Caco-2 (cell line): Measurements from ENCODE around the gene CMSS1. TPM values are rescaled to one million over a fixed set of nuclear protein-coding genes. Genes with fewer than 3 reads are reported as not detected.

ENCODE experiments used
- BruUV-seq: library from RNA; stranded (reverse); fragments of 400-500 nt; replicated peaks from 2 replicates; lab custom pipeline; 2021; lab: Mats Ljungman, UMichigan
- CTCF ChIA-PET: fragments of 300-600 bp; sonication (Branson Sonifier 250); formaldehyde crosslinking; loops from one replicate; lab custom pipeline; 2022; ENCODE audit warnings: antibody characterized with exemption; lab: Charles Lee
- POLR2A ChIA-PET: fragments of 300-600 bp; sonication (Branson Sonifier 250); formaldehyde crosslinking; loops from one replicate; lab custom pipeline; 2022; ENCODE audit warnings: antibody characterized with exemption; lab: Charles Lee
- DNase-seq, 2 experiments: peaks; one replicate each; pipeline versions ENCODE4 v3.0.0 to v3.0.0-alpha.2; 2020 to 2022
- H3K27me3 ChIP-seq: replicated peaks from 2 replicates; pipeline ENCODE4 v1.6.0; 2011; ENCODE audit warnings: low read length; ENCODE audit not compliant: control insufficient read depth, insufficient read depth
- H3K36me3 ChIP-seq: 2 replicates; pipeline ENCODE4 v1.5.1; 2011; ENCODE audit warnings: low read length; ENCODE audit not compliant: control insufficient read depth, insufficient read depth
- H3K4me1 ChIP-seq: fragments of 250-450 bp; sonication (Bioruptor Pico); 2 replicates; pipeline ENCODE4 v1.5.1; 2020; ENCODE audit warnings: mild to moderate bottlenecking
- H3K4me3 ChIP-seq: 2 replicates; pipeline ENCODE4 v1.5.1; 2011; ENCODE audit warnings: low read depth, mild to moderate bottlenecking, control low read depth, low read length
- H3K9me3 ChIP-seq: fragments of 250-450 bp; sonication (Bioruptor Pico); 2 replicates; pipeline ENCODE4 v1.5.1; 2020; ENCODE audit warnings: mild to moderate bottlenecking, moderate library complexity
- H3K27ac Mint-ChIP-seq: one replicate; pipeline ENCODE4 v1.8.0; 2022; ENCODE audit warnings: mixed read lengths; ENCODE audit not compliant: unreplicated experiment
- H3K27me3 Mint-ChIP-seq: one replicate; pipeline ENCODE4 v1.8.0; 2022; ENCODE audit warnings: mixed read lengths; ENCODE audit not compliant: insufficient read depth, unreplicated experiment
- H3K36me3 Mint-ChIP-seq: one replicate; pipeline ENCODE4 v1.8.0; 2022; ENCODE audit warnings: mild to moderate bottlenecking, mixed read lengths; ENCODE audit not compliant: insufficient read depth, unreplicated experiment
- H3K4me1 Mint-ChIP-seq: one replicate; pipeline ENCODE4 v1.8.0; 2022; ENCODE audit warnings: low read depth, mixed read lengths; ENCODE audit not compliant: unreplicated experiment
- H3K4me3 Mint-ChIP-seq: one replicate; pipeline ENCODE4 v1.8.0; 2022; ENCODE audit warnings: mild to moderate bottlenecking, moderate library complexity, mixed read lengths; ENCODE audit not compliant: unreplicated experiment
- H3K9me3 Mint-ChIP-seq: one replicate; pipeline ENCODE4 v1.8.0; 2022; ENCODE audit warnings: mixed read lengths; ENCODE audit not compliant: unreplicated experiment
- intact Hi-C: fragments of 100-400 bp; cut with micrococcal nuclease; formaldehyde crosslinking; loops from one replicate; pipeline ENCODE4 v1.10.0; 2022; ENCODE audit not compliant: unreplicated experiment
- total RNA-seq: library from RNA; stranded (reverse); gene quantifications from 2 replicates; pipeline ENCODE4 v1.2.3, GENCODE V29; 2022
- TF ChIP-seq, protein P1 (sequence below), 2 experiments: fragments of 200-600 bp in 1 of 2; IDR thresholded peaks; 1 replicate in 1 of 2; 2 replicates in 1 of 2; pipeline versions ENCODE4 v1.5.1 to v1.8.0; 2011 to 2022; ENCODE audit warnings: antibody characterized with exemption in 1 of 2, control low read depth in 1 of 2, inconsistent platforms in 1 of 2, low read depth in 1 of 2, low read length in 1 of 2, mild to moderate bottlenecking in 1 of 2, moderate library complexity in 1 of 2; ENCODE audit not compliant: insufficient read depth in 1 of 2, severe bottlenecking in 1 of 2, unreplicated experiment in 1 of 2

CMSS1 gene
- total RNA-seq, 1 experiment from 2014 or later, result 54.4 TPM

DNA sequence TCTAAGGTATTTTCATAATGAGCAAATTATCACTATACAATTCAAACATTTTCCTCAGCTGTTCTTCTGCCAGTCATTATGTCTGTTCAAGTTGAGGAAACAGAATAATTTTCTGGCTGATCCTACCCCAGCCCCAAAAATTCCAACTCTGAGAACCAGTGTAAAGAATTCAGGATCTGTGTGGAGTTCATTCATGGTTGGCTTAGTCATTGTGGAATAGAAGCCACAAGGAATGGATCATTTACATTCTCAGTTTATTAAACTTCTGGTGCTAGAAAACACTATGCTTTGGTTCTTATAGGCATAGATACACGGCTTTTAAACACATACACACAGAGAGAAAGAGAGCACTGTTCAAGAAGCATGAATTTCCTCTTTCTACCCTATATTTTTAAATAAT is 134.6 kb downstream of the CMSS1 start:
- Mint-ChIP-seq H3K4me1 (peaks cover 34% of the 10 kb centered on the region), H3K4me3 (no peak overlapping the region), H3K36me3 (no peaks in the 10 kb centered on the region), H3K9me3 (no peaks in the 10 kb centered on the region), H3K27me3 (no peaks in the 10 kb centered on the region), H3K27ac (no peak overlapping the region)
- intact Hi-C loops, result no loop called here
- H3K4me3 ChIP-seq, result no peak overlapping the region
- peaks cover 33% of the 10 kb centered on the region for H3K4me1 ChIP-seq
- no peaks in the 10 kb centered on the region for H3K36me3 ChIP-seq
- no peaks in the 10 kb centered on the region for H3K9me3 ChIP-seq
- ChIA-PET CTCF (no interaction called here), POLR2A (no interaction called here)
- TF ChIP-seq, protein P1, sequence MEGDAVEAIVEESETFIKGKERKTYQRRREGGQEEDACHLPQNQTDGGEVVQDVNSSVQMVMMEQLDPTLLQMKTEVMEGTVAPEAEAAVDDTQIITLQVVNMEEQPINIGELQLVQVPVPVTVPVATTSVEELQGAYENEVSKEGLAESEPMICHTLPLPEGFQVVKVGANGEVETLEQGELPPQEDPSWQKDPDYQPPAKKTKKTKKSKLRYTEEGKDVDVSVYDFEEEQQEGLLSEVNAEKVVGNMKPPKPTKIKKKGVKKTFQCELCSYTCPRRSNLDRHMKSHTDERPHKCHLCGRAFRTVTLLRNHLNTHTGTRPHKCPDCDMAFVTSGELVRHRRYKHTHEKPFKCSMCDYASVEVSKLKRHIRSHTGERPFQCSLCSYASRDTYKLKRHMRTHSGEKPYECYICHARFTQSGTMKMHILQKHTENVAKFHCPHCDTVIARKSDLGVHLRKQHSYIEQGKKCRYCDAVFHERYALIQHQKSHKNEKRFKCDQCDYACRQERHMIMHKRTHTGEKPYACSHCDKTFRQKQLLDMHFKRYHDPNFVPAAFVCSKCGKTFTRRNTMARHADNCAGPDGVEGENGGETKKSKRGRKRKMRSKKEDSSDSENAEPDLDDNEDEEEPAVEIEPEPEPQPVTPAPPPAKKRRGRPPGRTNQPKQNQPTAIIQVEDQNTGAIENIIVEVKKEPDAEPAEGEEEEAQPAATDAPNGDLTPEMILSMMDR (IDR thresholded peaks at IDR 0.05; ENCODE audit: insufficient read depth in 1 of 2, low read depth in 1 of 2, low read length in 1 of 2, severe bottlenecking in 1 of 2, unreplicated experiment in 1 of 2), result no peak
- no peak for DNase-seq
- H3K27me3 ChIP-seq, result no peaks in the 10 kb centered on the region
- no TSS peak for BruUV-seq

DNA sequence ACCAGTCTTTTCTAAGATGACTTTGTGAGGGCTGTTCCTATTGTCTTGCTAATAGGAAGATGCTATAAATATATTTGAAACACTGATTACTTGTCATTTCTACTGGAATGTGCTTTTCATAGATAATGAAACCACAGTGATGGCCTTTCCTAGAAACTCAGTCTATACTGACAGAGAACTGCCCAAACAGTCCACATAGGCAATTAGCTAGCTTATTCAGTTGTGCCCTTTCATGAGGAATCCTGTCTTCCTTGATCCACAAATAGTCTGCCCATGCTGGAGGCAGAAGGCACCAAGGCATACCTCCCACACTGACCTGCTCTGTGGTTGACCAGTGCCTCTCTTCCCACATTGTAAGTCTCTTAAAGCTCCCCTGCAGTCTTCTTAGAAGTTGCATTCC is 135.9 kb downstream of the CMSS1 start:
- H3K27me3 Mint-ChIP-seq, result no peaks in the 10 kb centered on the region
- POLR2A ChIA-PET, result no interaction called here
- BruUV-seq, result no TSS peak
- Histone ChIP-seq H3K9me3 (no peaks in the 10 kb centered on the region), H3K27me3 (no peaks in the 10 kb centered on the region), H3K4me3 (no peak overlapping the region), H3K4me1 (peaks cover 33% of the 10 kb centered on the region), H3K36me3 (no peaks in the 10 kb centered on the region)
- no peak for DNase-seq
- intact Hi-C loops, result no loop called here
- TF ChIP-seq, protein P1 (IDR thresholded peaks at IDR 0.05; ENCODE audit: insufficient read depth in 1 of 2, low read depth in 1 of 2, low read length in 1 of 2, severe bottlenecking in 1 of 2, unreplicated experiment in 1 of 2), result no peak
- H3K36me3 Mint-ChIP-seq, result no peaks in the 10 kb centered on the region
- CTCF ChIA-PET, result no interaction called here
- H3K4me1 Mint-ChIP-seq, result peaks cover 30% of the 10 kb centered on the region
- no peak overlapping the region for H3K4me3 Mint-ChIP-seq
- H3K9me3 Mint-ChIP-seq, result no peaks in the 10 kb centered on the region
- no peak overlapping the region for H3K27ac Mint-ChIP-seq

DNA sequence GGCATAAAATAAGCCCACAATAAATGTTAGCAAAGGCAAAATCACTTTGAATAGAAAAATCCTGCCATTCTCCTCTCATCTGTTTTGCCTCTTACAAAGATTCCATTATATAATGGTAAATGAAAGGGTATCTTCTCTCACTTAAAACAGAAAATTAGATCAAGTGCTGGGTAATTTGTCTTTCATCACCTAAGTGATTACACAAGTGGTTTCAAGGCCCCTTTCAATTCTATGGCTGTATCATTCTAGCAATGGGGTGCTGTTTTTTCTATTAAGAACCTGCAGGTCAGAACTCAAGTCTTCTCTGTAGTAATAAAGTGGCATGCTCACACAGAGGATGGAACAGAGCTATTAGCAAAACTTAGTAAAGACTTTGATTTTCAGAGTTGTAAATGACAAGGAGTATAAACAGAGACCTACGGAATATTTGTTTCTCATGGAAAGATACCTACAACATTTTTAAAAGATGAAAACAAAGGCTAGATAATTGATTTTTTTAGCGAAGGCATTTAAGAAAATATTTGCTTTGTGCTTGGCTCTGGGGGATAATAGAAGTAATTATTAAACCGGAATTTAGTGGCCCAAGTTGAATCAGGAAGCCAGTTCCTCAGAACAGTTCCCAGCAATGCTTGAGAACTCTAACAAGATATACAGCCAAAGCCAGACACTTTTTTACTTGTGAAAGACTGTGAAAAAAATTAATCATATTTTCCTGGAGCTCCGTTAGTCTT is 137.4 kb downstream of the CMSS1 start:
- Histone ChIP-seq H3K27me3 (no peaks in the 10 kb centered on the region), H3K4me3 (no peak overlapping the region), H3K9me3 (no peaks in the 10 kb centered on the region), H3K4me1 (peaks cover 18% of the 10 kb centered on the region), H3K36me3 (no peaks in the 10 kb centered on the region)
- CTCF ChIA-PET, result no interaction called here
- Mint-ChIP-seq H3K27ac (no peak overlapping the region), H3K4me1 (peaks cover 28% of the 10 kb centered on the region), H3K36me3 (no peaks in the 10 kb centered on the region), H3K4me3 (no peak overlapping the region), H3K9me3 (no peaks in the 10 kb centered on the region), H3K27me3 (no peaks in the 10 kb centered on the region)
- DNase-seq, result no peak
- TF ChIP-seq, protein P1 (IDR thresholded peaks at IDR 0.05; ENCODE audit: insufficient read depth in 1 of 2, low read depth in 1 of 2, low read length in 1 of 2, severe bottlenecking in 1 of 2, unreplicated experiment in 1 of 2), result no peak
- intact Hi-C loops, result no loop called here
- no TSS peak for BruUV-seq
- POLR2A ChIA-PET, result no interaction called here
